Omental fat pad (tissue), 4 donors: Measurements from ENCODE around the gene ANKRD37. TPM values are rescaled to one million over a fixed set of nuclear protein-coding genes. Genes with fewer than 3 reads are reported as not detected.

ENCODE experiments used
- ATAC-seq: fragments of 150-250 bp; one replicate; pipeline ENCODE4 v1.9.1; 2016; ENCODE audit warnings: mild to moderate bottlenecking, moderate library complexity; ENCODE audit not compliant: low FRiP score
- DNase-seq: peaks from one replicate; pipeline ENCODE4 v3.0.0-alpha.2; 2019; ENCODE audit warnings: low spot score
- total RNA-seq, 4 donors: library from RNA; depleted of rRNA; stranded (reverse); fragments of >200 nt; gene quantifications; one replicate each; pipeline ENCODE4 v1.1.0, GENCODE V29; 2016
- TF ChIP-seq, protein P1 (sequence below), 3 donors: fragments of 450-650 bp; IDR thresholded peaks; one replicate each; pipeline ENCODE4 v1.5.1; 2016 to 2017; ENCODE audit warnings: antibody characterized with exemption in 3 of 3, mild to moderate bottlenecking in 3 of 3, moderate library complexity in 2 of 3

The ANKRD37 gene
- total RNA-seq, 4 donors from 2014 or later: 6.2 to 46.4 (median 11.1) TPM

DNA sequence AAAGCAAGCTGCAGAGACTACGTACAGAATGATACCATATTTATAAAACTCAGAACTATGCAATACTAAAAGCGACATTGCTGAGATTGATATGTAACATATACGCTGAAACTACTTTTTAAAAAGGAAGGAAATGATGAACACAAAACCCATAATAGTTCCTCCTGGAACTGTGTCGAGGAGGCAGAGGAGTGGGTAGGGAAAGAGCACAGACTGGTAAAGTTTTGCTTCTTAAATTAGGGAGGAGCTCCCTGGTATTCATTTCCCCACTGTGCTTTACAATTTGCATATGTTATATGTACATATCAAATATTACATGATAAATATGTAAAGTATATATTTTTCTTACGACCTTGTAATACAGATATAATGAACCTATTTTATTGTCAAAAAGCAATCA is 15.2 kb downstream of the ANKRD37 start:
- TF ChIP-seq, protein P1, sequence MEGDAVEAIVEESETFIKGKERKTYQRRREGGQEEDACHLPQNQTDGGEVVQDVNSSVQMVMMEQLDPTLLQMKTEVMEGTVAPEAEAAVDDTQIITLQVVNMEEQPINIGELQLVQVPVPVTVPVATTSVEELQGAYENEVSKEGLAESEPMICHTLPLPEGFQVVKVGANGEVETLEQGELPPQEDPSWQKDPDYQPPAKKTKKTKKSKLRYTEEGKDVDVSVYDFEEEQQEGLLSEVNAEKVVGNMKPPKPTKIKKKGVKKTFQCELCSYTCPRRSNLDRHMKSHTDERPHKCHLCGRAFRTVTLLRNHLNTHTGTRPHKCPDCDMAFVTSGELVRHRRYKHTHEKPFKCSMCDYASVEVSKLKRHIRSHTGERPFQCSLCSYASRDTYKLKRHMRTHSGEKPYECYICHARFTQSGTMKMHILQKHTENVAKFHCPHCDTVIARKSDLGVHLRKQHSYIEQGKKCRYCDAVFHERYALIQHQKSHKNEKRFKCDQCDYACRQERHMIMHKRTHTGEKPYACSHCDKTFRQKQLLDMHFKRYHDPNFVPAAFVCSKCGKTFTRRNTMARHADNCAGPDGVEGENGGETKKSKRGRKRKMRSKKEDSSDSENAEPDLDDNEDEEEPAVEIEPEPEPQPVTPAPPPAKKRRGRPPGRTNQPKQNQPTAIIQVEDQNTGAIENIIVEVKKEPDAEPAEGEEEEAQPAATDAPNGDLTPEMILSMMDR (IDR thresholded peaks at IDR 0.05): no peak
- ATAC-seq (no peak), DNase-seq (no peak)

DNA sequence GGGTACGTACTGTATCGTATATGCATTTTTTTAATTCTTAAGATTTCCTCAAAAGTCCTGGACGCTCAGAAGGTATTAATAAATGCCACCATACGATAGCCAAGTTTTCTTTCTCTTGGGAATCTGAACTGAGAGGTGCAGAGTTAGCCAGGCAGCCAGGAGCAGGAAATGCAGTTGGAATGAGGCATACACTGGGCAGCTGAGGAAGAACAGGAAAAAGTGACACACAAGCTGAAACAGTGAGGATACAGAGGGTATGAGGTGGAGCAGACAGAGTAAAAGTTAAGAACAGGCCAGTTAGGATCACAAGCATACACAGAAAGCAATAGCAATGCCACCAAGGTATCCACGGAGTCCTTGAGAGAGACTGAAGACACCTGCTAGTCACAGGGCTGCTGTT is 15.8 kb downstream of the ANKRD37 start:
- TF ChIP-seq, protein P1 (IDR thresholded peaks at IDR 0.05): no peak
- no peak for ATAC-seq
- DNase-seq: no peak

DNA sequence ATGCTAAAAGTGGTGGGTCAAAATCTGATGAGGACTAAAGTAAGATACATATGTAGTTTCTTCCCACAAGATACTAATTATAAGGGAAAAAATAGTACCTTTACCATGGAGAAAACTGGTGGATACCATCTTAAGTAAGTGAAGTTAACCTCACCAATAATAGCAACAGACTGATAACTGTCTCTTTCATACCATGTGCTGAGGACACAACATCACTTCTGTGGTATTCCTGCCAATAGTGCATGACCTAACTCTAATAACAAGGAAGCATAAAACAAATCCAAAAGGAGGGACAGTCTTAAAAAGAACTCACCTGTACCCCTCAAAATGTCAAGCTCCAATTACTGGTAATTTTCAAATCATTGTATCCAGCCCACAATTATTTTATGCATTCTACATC is 20.3 kb downstream of the ANKRD37 start:
- TF ChIP-seq, protein P1 (IDR thresholded peaks at IDR 0.05): no peak
- DNase-seq (no peak), ATAC-seq (no peak)

DNA sequence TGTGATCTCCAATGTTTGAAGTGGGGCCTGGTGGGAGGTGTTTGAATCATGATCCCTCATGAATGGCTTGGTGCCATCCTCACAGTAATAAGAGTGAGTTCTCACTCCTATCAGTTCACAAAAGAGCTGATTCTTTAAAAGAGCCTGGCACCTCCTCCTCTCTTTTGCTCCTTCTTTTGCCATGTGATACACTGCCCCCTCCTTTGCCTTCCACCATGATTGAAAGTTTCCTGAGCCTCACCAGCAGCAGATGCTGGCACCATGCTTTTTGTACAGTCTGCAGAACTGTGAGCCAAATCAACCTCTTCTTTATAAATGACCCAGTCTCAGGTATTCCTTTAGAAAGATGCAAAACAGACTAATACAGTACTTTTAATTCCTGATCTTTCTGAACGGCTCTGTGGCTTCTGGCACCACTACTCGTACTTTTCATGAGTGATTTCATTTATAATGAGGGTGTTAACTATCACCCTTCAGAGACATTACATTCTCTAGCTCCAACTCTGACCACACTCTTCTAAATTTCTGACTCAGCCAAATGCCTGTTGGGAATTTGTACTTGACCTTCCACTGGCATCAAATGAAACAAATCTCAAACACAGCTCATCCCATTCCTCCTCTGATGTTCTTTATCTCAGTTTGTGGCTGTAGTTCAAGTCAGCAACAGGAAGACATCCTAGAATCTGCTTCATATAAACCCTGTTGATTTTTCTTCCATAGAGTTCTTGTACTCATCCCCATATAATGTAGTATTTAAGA is 24.9 kb downstream of the ANKRD37 start:
- TF ChIP-seq, protein P1 (IDR thresholded peaks at IDR 0.05): no peak
- ATAC-seq (peak; percentile 67), DNase-seq (no peak)

DNA sequence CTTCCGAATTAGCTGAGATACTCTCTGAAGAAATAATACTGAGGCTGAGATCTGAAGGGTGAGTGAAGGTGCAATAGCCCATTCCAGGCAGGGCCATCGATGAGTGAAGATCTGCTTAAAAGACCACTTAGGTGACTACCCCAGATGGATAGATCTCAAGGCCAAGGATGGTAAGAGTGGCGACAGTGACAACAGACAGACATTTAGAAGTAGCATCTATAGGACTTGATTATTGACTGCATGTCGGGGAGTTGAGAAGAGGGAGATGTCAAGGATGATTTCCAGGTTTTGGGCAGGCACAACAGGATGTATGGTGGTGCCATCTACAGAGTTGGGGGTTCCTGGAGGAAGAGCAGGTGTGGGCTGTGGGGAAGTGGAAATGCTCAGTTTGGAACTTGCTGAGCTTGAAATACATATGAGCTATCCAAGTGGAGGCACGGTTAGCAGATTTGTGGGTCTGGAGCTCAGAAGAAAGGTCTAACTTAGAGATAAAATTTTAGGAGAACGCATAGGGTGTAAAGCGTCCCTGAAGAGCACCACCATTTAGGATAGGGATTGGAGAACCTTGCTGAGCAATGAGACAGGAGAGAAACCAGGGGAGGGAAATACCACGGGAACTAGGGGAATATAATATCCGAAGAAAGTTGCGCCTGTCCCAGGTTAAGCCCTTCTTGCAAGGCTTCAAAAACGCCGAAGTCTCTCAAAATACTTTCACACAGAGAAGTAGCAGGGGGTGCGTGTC is 28.4 kb downstream of the ANKRD37 start:
- ATAC-seq: peak; percentile 26
- TF ChIP-seq, protein P1 (IDR thresholded peaks at IDR 0.05): no peak
- no peak for DNase-seq

DNA sequence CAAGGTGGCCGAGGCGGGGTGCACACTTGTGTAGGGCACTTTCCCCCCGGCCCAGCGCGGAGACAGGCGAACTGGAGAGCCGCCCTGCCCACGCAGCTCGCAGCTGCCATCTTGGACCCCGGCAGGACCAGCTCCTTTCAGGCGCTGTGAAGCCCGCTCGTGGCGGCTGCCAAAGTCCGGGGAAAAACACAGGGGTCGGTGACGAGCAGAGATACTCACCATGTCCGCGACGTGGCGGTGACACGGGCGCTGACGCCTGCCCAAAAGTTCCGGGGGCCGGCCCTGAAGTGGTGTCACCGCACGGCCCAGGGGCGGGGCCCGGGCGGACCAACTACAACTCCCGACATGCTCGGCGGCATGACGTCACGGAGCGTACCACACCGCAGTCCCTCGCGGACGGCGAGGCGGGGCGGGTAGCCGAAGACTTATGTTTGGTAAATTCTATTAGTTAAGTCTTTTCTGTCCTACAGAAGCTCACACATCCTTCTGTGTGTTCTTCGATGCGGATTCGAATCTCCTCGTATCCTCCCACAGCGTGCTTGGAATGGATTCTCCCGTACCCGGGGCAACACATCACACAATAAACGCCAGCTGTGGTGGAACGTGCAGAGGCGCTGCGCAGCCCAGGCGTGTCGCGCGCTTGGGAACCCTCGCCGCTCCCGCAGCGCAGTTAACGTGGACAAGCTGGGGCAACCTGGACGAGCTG is 29.2 kb downstream of the ANKRD37 start, which contains the start of gene UFSP2:
Gene UFSP2, minus strand, starts transcription at position 318 of the 706 bp plus-strand sequence. Its CDS starts 96 bp downstream, at position 222.
- peak; percentile 94 for ATAC-seq
- TF ChIP-seq, protein P1 (IDR thresholded peaks at IDR 0.05): no peak
- DNase-seq: peak; percentile 91
